ENCODE measurements around the gene LCLAT1. TPM values are rescaled to one million over a fixed set of nuclear protein-coding genes. Genes with fewer than 3 reads are reported as not detected.

The LCLAT1 gene
- polyA plus RNA-seq, 1 donor (not counting 4 experiments of a cell fraction or from before 2014, with no cell fraction given) = 17.1 TPM

DNA sequence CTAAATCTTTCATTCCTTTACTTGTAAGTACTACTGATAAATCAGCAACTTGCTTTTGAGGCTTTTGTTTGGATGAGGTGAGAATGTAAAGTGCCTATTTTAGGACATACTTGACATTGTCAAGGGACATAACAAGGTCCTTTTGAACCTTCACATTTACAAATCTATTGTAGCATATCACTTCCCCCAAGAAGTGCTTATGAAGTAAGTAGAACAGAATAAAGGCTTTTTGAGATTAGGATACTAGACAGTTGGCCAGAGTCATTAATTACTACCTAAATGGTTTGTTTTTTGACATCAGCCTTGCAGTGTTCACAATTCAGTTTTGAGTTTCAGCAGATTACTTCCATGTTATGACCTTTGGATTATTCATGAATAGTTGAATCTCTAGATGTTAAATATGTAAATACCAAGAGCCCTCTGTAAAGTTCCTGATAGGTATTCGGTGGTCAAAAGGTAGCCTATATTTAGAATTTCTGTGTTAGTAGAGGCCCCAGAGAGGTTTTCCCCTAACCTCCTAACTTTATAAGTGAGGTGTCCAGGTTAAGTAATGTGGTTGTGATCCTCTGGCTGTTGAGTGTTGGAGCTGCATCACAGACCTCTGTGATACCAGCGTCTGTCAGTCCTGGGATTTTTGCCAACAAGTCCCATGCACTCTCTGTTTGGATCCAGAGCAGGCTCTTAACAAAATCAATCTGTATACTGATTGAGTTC lies 67.2 kb downstream of the LCLAT1 start:
- dilution Hi-C loops (cut with MboI; ENCODE audit: extremely low pct_ligation_motif_present, low sequenced_read_pairs) = no loop called here
- H3K4me1 ChIP-seq (ENCODE audit: control insufficient read depth, extremely low read depth, insufficient read depth, low read length) = peaks cover 3% of the 10 kb centered on the region
- no peak overlapping the region for H3K27ac ChIP-seq (ENCODE audit: control insufficient read depth, insufficient read depth, low read length)
- H3K79me2 ChIP-seq (ENCODE audit: control insufficient read depth, insufficient read depth, low read length) = no peaks in the 10 kb centered on the region
- DNase-seq (ENCODE audit: low read depth, low spot score) = no peak
- H3K4me3 ChIP-seq (ENCODE audit: control insufficient read depth in 2 of 3, extremely low read depth in 1 of 3, insufficient read depth in 2 of 3, low read depth in 1 of 3, low read length in 3 of 3) = no peak overlapping the region
- H2AFZ ChIP-seq (ENCODE audit: control insufficient read depth, low read length) = no peak overlapping the region
- no peaks in the 10 kb centered on the region for H3K9me3 ChIP-seq (ENCODE audit: control insufficient read depth, low read depth, low read length)
- no peak overlapping the region for H3K4me2 ChIP-seq (ENCODE audit: control insufficient read depth, extremely low read depth, insufficient read depth, low read depth, low read length)
- no peak for FAIRE-seq
- TF ChIP-seq, protein P1, sequence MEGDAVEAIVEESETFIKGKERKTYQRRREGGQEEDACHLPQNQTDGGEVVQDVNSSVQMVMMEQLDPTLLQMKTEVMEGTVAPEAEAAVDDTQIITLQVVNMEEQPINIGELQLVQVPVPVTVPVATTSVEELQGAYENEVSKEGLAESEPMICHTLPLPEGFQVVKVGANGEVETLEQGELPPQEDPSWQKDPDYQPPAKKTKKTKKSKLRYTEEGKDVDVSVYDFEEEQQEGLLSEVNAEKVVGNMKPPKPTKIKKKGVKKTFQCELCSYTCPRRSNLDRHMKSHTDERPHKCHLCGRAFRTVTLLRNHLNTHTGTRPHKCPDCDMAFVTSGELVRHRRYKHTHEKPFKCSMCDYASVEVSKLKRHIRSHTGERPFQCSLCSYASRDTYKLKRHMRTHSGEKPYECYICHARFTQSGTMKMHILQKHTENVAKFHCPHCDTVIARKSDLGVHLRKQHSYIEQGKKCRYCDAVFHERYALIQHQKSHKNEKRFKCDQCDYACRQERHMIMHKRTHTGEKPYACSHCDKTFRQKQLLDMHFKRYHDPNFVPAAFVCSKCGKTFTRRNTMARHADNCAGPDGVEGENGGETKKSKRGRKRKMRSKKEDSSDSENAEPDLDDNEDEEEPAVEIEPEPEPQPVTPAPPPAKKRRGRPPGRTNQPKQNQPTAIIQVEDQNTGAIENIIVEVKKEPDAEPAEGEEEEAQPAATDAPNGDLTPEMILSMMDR (optimal IDR thresholded peaks at IDR 0.05 in 1 of 3, IDR thresholded peaks at IDR 0.05 in 1 of 3, conservative IDR thresholded peaks at IDR 0.05 in 1 of 3; ENCODE audit: extremely low read depth in 1 of 3, insufficient read depth in 2 of 3, low read length in 3 of 3) = no peak
- TF ChIP-seq EZH2 (IDR thresholded peaks at IDR 0.05; ENCODE audit: low read length) = no peak
- H3K36me3 ChIP-seq (ENCODE audit: control insufficient read depth in 2 of 2, extremely low read depth in 1 of 2, insufficient read depth in 2 of 2, low read length in 2 of 2) = no peaks in the 10 kb centered on the region
- H3K27me3 ChIP-seq (ENCODE audit: control insufficient read depth, extremely low read depth, insufficient read depth, low read length) = no peaks in the 10 kb centered on the region
- H3K9ac ChIP-seq (ENCODE audit: control insufficient read depth, extremely low read depth, insufficient read depth, low read length) = no peak overlapping the region
- H4K20me1 ChIP-seq (ENCODE audit: control insufficient read depth, extremely low read depth, insufficient read depth, low read length) = no peaks in the 10 kb centered on the region
- H3K9me1 ChIP-seq (ENCODE audit: control insufficient read depth, extremely low read depth, insufficient read depth, low read length) = no peaks in the 10 kb centered on the region

DNA sequence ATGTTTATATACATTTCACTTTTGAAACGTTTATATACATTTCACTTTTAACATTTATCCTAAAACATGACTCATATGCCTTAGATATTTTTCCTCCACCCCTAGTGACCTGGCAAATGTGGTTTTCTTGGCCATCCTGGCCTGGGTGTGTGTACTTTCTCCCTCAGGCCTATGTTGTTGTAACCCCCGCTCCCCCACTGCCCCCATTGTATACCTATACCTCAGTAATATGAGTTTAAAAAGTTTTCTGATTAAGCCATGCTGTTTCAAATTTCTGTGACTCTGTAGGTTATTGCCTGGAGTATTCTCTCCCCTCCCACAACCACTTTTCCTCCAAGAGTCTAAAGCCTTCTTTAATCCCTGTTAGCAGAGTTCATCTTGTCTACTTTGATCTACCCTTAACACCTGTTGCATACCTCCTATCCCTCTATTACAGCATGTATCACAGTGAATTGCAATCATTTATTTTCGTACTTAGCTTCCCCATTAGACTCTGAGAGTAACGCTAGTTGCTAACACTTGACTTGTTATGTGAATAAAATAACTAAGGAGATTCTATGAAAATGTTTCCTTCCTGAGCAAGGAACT lies 67.9 kb downstream of the LCLAT1 start:
- TF ChIP-seq, protein P1 (optimal IDR thresholded peaks at IDR 0.05 in 1 of 3, IDR thresholded peaks at IDR 0.05 in 1 of 3, conservative IDR thresholded peaks at IDR 0.05 in 1 of 3; ENCODE audit: extremely low read depth in 1 of 3, insufficient read depth in 2 of 3, low read length in 3 of 3) = no peak
- TF ChIP-seq EZH2 (IDR thresholded peaks at IDR 0.05; ENCODE audit: low read length) = no peak
- no peaks in the 10 kb centered on the region for H3K9me1 ChIP-seq (ENCODE audit: control insufficient read depth, extremely low read depth, insufficient read depth, low read length)
- no peak overlapping the region for H2AFZ ChIP-seq (ENCODE audit: control insufficient read depth, low read length)
- H3K36me3 ChIP-seq (ENCODE audit: control insufficient read depth in 2 of 2, extremely low read depth in 1 of 2, insufficient read depth in 2 of 2, low read length in 2 of 2) = peaks cover 0 to 2% of the 10 kb centered on the region in 2 experiments
- H4K20me1 ChIP-seq (ENCODE audit: control insufficient read depth, extremely low read depth, insufficient read depth, low read length) = no peaks in the 10 kb centered on the region
- no peaks in the 10 kb centered on the region for H3K79me2 ChIP-seq (ENCODE audit: control insufficient read depth, insufficient read depth, low read length)
- H3K4me3 ChIP-seq (ENCODE audit: control insufficient read depth in 2 of 3, extremely low read depth in 1 of 3, insufficient read depth in 2 of 3, low read depth in 1 of 3, low read length in 3 of 3) = no peak overlapping the region
- peaks cover 3% of the 10 kb centered on the region for H3K9me3 ChIP-seq (ENCODE audit: control insufficient read depth, low read depth, low read length)
- H3K9ac ChIP-seq (ENCODE audit: control insufficient read depth, extremely low read depth, insufficient read depth, low read length) = no peak overlapping the region
- H3K4me1 ChIP-seq (ENCODE audit: control insufficient read depth, extremely low read depth, insufficient read depth, low read length) = peaks cover 3% of the 10 kb centered on the region
- no peak overlapping the region for H3K27ac ChIP-seq (ENCODE audit: control insufficient read depth, insufficient read depth, low read length)
- dilution Hi-C loops (cut with MboI; ENCODE audit: extremely low pct_ligation_motif_present, low sequenced_read_pairs) = no loop called here
- no peak for FAIRE-seq
- DNase-seq (ENCODE audit: low read depth, low spot score) = no peak
- no peak overlapping the region for H3K4me2 ChIP-seq (ENCODE audit: control insufficient read depth, extremely low read depth, insufficient read depth, low read depth, low read length)
- H3K27me3 ChIP-seq (ENCODE audit: control insufficient read depth, extremely low read depth, insufficient read depth, low read length) = no peaks in the 10 kb centered on the region
